ENCODE measurements around the gene CLIP1.
A peak's percentile ranks its signal among the peaks of the same experiment; 100 is the strongest.
"Not testable (repeated sequence)": the region's sequence is repeated elsewhere in the genome, so short reads cannot be mapped to it uniquely, and the experiment has no call there.

Gene CLIP1

DNA sequence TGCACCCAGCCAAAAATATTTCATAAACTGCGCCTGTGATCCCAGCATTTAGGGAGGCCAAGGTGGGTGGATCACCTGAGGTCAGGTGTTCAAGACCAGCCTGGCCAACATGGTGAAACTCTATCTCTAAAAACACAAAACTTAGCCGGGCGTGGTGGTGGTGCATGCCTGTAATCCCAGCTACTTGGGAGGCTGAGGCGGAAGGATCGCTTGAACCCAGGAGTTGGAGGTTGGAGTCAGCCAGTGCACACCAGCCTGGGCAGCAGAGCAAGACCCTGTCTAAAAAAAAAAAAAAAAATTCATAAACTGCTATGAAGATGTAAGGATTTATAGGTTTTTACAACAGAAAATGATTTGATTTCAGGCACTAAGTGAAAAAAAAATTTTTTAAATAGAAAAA, 6.6 kb upstream of the CLIP1 start:
- not testable (repeated sequence) for DNase-seq

DNA sequence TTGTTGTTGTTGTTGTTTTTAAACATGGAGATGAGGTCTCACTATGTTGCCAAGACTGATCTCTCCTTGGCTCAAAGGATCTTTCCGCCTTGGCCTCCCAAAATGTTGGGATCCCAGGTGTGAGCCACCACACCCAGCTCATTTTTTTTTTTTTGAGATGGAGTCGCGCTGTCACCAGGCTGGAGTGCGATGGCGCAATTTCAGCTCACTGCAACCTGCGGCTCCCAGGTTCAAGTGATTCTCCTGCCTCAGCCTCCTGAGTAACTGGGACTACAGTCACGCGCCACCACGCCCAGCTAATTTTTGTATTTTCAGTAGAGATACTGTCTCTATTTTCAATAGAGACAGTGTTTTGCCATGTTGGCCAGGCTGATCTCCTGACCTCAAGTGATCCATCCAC, 4.9 kb upstream of the CLIP1 start:
- no peak for DNase-seq

DNA sequence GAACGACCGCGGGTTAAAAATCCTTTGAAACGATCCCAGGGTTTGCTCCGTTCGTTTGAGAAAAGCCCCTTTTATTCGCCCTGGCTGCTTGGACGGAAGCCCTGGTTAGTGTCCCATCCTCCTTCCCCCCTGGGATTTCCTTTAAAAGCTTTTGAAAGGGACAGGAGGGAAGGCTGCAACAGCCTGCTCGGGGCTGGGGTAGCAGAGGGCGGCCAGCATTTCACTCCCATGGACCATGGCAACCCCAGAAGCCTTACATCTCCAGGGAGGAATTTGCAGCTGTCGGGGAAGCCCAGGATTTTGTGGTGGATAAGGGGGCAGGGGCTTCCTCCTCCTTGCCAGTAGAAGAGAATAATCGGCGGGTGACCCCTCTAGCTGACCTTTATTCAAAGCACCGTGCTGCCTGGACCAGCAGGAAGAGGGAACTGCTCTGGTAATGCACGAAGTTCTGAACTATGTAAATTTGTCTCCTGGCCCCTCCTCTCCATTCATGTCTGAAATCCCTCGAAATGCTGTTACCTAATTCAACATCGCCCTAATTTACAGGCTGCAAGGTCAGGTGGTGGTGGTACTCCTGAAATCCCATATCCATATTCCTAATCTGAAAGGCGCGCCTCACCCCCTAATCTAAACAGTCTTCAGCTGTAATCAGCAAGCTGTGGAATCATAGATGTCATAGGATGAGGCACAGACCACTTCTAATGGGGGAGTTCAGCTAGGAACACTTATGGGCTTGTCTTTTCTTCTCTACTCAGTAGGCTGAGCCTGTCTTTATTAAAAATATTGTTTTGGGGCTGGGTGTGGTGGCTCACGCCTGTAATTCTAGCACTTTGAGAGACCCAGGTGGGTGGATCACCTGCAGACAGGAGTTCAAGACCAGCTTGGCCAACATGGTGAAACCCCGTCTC, 1.0 kb upstream of the CLIP1 start:
- peak; percentile 15 for DNase-seq

DNA sequence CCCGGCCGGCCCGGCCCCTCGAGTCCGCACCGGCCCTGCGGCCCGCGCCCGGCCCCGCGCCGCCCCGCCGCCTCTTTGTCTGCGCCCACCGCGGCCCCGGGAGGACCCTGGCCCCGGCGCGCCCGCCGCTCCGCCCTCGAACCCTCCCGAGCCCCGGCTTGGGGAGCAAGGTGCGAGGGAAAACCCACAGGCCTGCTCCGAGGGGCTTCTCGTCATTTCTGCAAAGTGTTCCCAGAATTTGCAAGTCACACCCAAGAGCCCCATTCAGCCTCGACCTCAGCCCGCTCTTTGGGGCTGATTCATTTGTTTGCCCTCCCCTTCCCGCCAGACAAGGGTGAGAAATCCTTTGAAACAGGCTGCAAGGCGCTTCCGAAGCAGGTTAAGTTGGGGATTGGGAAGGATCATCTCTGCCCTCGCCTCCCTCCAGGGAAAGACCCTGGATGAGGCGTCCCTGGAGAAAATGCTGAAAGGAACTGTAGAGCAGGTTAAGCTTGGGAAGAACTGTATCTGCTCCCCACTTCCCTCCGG, 325 bp upstream of the CLIP1 start:
- DNase-seq: peak; percentile 27

DNA sequence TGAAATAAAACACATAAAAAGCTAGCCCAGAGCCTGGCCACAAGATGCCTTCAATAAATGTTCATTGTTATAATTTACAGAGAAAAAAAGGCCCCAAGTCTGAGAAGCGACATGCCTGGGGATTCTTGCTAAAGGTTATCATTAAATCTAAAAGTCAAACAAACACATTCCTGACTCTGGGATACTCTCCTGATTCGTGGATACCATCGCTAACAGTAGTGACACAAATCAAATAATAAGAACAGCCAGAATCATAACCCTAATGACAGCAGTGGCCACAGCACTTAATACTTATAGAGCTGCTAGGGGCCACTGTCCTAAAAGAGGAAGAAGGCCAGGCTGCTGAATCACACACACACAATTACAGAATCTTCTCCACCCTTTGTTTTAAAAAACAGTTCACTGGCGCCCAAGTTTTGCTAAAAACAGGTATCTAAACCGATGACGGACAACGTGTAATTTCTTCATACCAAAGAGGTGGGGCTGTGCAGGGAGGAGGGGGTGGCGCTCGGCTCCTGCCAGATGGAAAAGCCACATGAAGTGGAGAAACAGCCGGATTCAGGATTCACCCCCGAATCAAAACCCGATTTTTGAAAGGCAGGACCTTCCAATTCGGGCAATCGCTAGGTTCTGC, 1.2 kb downstream of the CLIP1 start:
- DNase-seq: peak; percentile 3

DNA sequence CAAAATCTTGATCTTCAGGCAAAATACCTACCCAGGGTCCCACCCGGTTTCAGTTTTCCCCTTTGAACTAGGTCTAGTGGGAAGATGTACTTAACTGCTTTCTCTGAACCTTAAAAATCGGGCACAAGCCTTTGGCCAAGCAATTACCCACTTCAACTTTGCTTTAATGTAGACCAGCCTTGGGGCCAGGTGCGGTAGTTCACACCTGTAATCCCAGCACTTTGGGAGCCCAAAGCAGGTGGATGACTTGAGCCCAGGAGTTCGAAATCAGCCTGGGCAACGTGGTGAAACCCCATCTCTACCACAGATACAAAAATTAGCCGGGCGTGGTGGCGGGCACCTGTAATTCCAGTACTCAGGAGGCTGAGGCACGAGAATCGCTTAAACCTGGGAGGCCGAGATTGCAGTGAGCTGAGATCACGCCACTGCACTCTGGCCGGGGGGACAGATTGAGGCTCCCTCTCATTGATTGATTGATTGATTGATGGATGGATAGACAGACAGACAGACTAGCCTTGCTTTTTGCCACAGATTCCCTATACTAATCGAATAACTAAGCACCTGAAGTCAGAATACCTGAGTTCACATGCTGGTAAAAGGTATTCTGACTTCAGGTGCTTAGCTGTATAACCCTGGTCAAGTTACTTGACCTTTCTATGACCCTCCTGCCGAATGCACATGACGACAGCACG, 1.9 kb downstream of the CLIP1 start:
- no peak for DNase-seq

DNA sequence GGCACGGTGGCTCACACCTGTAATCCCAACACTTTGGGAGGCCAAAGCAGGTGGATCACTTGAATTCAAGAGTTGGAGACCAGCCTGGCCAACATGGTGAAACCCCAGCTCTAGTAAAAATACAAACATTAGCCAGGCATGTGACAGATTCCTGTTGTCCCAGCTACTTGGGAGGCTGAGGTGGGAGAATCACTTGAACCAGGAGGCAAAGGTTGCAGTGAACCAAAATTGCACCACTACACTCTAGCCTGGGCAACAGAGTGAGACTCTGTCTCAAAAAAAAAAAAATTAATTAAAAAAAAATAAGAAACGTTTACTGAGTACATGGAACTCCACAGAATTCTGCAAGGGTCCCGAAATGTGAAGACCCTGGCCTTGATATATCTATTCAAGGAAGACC, 3.4 kb downstream of the CLIP1 start:
- not testable (repeated sequence) for DNase-seq

DNA sequence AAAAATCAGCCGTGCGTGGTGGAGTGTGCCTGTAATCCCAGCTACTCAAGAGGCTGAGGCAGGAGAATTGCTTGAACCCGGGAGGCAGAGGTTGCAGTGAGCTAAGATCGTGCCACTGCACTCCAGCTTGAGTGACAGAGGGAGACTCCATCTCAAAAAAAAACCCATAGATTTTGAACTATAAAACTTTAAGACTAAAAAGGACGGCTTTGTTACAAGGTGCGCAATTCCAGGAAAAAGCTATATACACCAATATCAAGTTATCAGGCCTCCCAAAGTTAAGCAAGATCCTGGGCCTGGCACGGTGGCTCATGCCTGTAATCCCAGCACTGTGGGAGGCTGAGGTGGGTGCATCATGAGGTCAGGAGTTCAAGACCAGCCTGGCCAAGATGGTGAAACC, 6.8 kb downstream of the CLIP1 start:
- not testable (repeated sequence) for DNase-seq

DNA sequence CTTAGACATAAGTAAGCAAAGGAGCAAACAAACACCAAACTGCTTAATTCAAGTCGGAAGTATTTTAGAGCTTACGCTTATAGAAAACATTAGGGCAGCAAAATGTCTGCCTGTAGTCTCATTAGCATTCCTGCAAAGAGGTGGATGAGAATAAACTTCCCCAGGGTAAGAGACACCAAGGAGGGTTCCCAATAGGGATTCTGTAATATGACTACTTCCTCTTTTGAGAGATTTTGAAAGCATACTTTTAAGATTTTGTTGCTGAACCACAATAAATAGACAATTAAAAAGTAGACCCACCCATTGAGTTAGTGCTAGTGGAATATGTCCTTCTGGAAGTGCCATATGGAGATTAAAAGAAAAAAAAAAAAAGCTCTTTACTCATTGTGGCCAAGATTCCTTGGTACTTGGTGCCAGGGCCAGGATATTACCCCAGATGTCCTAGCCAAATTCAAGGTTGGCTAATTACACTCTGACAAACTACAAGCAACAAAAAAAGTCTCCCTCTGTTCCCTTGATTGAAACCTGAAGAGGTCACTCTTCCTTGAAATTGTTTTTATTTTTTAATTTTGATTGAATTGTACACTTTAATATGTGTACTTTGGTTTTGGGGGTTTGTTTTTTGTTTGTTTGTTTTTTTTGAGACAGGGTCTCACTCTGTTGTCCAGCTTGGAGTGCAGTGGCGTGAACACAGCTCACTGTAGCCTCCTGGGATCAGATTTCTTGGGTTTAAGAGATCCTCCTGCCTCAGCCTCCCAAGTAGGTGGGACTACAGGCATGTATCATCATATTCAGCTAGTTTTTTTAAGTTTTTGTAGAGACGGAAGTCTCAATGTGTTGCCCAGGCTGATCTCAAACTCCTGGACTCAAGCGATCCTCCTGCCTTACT, 8.7 kb downstream of the CLIP1 start:
- DNase-seq: no peak

DNA sequence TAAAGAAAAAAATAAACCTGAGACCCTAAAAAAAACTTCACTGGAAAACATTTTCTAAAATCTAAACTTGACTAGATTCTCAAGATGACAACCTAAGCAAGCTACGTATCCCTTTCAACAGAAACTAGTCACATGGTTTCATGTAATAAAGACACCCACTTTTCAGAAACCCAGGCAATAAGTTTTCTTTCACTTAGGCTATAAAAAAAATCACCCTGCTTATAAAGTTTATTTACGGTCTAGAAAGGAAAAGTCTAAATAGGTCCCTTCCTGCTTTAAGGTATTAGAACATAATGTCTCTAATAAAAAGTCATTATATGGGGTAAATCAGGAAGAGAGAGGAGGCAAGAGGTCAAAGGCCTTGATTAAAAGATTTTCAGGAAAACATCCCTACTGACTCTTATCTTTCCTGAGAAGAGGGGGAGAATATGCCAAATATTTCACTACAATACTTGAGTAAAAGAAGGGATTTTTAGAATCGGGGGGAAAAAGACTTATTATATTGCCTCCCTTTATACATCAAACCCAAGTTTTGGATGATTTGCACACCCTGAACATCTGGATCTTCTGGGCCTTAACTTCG, 9.5 kb downstream of the CLIP1 start:
- DNase-seq: no peak

DNA sequence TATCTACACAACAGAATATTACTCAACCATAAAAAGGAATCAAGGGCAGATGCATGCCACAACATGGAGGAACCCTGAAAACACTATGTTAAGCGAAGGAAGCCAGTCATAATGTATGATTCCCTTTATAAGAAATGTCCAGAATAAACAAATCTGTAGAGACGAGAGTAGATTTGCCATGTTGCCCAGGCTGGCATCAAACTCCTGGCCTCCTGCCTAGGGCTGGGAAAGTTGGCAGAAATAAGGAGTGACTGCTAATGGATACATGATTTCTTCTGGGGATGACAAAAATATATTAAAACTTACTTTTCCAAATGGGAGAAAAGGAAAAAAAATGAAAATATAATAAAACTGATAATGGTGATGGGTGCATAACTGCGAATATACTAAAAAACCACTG, 10.9 kb downstream of the CLIP1 start:
- no peak for DNase-seq

DNA sequence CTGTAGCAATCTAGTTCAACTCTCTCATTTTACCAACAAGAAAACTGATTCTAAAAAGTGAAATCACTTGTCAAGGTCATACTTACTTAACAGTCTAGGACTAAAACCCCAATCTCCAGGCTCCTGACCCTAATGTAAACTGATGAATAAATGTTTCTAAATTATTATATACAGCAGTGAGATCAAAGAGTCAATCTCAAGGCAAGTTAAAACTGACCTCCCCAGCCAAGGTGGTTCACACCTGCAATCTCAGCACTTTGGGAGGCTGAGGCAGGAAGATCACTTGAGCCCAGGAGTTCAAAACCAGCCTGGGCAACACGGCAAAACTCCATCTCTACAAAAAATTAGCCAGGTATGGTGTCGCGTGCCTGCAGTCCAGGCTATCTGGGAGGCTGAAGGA, 15.3 kb downstream of the CLIP1 start:
- DNase-seq: no peak

DNA sequence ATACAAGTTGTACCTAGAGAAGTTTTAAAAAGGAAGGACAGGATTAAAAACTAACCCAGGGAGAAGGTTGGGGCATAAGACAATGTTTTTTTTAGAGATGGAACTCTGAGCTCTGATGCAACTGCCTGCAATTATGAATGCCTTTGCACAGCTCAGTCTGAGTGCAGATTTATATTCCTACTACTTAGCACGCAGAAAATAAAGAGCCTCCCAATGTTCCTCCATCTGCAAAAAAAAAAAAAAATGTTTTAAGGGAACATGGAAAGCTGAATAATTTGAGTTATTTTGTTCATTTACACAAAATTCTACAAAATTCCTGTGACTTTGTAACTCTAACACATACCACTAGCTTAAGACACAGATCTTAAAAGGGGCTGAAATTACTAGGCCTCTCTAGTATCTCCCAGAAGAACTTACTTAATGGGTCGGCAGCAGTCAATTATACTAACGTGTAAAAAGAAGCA, 15.7 kb downstream of the CLIP1 start:
- no peak for DNase-seq

DNA sequence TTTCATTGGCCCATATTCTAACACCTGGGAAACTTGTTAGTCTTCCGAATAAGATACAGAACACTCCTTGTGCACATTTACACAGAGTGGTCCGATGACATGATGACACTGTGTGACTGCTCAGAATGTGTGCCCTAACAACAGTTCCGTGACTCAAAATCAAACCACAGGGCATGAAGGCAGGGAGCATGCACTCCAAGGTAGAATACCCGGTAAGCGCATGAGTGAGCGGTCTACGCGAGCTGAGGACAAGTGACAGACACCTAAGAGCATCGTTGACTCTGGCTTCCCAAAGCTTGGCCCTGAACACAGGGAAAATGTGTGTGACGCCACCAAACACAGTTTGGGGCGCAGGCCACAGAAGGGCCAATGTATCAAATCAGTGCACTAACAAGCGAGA, 18.6 kb downstream of the CLIP1 start:
- DNase-seq: no peak

DNA sequence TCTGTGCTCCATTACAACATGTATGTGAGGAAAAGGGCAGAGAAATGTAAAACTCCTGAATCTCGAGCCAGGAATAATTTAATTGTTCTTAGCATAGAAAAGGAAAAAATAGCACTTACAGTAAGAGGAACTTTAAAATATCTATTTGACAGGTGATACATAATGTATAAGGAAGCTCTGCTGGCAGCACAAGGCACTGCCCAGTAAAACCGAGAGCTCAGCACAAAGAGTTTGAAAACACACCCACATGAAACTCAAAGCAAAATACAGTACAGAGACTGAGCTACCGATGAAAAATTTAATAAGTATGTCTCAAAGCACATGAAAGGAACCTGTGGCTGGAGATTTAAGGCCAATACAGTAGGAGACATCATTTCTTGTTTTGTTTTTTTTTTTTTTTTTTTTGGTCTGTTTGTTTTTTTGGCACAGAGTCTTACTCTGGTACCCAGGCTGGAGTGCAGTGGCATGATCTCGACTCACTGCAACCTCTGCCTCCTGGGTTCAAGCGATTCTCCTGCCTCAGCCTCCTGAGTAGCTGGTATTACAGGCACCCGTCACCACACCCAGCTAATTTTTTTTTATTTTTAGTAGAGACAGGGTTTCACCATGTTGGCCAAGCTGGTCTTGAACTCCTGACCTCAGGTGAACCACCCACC, 19.2 kb downstream of the CLIP1 start:
- no peak for DNase-seq

DNA sequence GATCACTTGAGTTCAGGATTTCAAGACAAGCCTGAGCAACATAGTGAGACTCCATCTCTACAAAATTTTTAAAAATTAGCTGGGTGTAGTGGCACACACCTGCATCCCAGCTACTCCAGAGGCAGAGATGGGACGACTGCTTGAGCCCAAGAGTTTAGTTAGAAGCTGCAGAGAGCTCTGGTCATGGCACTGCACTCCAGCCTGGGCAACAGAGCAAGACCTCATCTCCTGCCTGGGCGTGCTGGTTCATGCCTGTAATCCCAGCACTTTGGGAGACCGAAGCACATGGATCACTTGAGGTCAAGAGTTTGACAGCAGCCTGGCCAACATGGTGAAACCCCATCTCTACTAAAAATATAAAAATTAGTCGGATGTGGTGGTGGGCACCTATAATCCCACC, 20.2 kb downstream of the CLIP1 start:
- no peak for DNase-seq

DNA sequence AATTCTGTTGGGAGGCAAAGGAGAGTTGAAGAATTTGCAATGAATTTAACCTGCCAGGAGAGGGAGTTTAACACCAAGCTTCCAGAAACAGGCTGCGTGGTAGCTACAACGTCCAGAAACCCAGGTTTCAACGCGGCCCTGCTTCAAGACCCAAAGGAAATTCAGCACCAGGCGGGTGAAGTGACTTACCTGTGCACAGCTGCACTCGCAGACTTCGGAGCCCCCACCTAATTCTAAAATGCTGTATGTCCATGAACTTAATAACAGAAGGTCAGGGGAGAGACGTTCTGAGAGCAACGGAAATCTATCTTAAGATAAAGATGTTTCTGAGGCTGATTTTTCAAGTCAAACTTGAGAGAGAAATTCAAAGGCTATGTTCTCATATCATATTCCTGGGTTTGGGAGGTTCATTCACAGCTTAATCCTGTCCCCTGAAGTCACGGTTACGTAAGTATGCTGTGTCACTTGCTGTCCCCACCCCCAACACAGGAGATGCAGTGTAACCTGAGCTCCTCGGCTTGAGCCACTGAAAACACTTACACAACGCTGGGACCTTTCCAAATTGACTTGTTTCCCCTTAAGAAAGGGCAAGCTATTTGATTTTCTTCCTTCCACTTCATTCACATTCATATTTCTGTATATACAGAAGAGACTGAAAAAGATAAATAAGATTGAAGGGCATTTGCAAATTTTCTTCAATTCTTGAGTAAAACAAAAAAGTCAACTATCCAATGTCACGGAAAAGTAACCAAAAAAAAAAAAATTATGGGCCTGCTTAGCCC, 22.7 kb downstream of the CLIP1 start:
- DNase-seq: peak; percentile 65

DNA sequence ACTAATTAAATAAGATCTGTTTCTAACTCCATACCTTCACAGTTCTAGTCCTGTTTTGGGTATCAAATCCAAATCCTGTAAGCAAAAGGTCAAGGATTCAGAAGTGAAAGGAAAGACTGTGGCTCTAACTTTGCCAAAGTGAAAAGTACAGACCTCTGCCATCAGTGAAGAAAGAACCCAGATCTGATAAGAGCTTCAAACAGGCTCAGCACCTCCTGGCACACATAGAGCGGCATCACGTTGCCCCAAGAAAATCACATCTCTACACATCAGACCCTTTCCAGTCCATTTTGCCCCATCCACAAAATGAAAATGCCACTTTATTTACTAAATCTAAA, 23.2 kb downstream of the CLIP1 start:
- DNase-seq: no peak

DNA sequence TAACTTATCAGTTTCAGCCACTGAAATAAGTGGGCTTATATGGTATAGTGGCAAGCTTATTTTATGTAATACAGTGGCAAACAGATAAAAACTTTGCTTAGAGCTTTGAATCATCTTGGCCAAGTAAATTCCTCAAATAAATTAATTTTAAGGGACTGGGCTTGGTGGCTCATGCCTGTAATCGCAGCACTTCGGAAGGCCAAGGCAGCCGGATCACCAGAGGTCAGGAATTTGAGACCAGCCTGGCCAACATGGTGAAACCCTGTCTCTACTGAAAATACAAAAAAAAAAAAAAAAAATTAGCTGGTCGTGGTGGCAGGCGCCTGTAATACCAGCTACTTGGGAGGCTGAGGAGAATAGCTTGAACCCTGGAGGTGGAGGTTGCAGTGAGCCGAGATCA, 24.5 kb downstream of the CLIP1 start:
- DNase-seq: not testable (repeated sequence)

DNA sequence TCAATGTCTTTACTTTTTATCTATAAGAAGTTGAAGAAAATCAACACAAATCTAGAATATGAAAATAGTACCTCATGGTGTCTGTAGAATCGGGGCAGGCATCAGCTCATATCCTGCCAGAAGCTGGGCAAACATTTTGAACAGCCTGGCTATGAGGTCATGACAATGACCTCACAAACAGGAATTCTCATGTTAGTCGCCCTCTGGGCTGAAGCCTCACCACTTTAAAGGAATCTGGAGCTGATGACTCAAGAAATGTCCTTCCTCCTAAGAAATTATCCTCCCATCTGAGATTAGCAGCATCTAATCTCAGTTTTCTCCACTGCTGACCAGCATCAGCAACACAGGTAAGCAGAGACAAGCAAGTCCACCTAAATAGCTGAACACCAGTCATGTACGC, 27.1 kb downstream of the CLIP1 start:
- DNase-seq: no peak
